Measurements from ENCODE around the gene ICE2.

Gene ICE2

DNA sequence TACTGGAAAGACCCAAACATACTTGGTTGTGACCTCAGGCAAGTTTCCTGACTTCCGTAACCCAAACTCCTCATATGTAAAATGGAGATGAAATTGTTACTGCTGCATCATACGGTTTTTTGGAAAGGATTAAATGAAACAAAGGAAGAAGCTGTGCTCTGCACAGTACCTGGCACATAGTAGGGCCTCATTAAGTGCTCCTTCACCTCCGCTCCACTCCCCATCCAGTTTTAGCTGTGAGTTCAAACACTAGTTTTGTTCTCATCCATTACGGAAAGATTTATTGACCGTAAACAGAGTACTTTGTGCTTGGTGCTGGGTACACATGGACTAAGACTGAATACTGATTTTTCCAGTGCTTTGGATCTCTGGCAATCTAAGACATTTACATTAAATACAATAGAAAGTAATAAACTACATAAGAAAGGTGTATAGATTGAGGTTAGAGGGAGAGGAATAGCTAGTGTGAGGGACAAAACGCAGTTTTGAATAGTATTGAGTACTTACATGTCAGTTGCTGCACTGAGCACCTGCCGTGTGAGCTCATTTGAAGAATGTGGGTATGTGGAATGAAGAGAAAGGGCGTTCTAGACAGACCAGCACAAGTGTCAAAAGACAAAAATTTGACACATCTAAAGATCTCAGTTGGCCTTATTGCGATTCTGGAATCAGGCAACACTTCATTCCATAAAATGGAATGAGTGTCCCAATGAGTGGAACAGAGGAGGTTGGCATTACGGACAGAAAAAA lies 594 bp upstream of the ICE2 start:
- Histone ChIP-seq H3K9me3 (ENCODE audit: severe bottlenecking) (no peaks in the 10 kb centered on the region), H3K4me3 (ENCODE audit: low read depth, low read length) (peak overlapping the region; percentile 78), H3K27ac (peak overlapping the region; percentile 92), H3K36me3 (peaks cover 22% of the 10 kb centered on the region), H3K27me3 (ENCODE audit: insufficient read depth, low read depth, severe bottlenecking) (peaks cover 3% of the 10 kb centered on the region)
- TF ChIP-seq, protein P1, sequence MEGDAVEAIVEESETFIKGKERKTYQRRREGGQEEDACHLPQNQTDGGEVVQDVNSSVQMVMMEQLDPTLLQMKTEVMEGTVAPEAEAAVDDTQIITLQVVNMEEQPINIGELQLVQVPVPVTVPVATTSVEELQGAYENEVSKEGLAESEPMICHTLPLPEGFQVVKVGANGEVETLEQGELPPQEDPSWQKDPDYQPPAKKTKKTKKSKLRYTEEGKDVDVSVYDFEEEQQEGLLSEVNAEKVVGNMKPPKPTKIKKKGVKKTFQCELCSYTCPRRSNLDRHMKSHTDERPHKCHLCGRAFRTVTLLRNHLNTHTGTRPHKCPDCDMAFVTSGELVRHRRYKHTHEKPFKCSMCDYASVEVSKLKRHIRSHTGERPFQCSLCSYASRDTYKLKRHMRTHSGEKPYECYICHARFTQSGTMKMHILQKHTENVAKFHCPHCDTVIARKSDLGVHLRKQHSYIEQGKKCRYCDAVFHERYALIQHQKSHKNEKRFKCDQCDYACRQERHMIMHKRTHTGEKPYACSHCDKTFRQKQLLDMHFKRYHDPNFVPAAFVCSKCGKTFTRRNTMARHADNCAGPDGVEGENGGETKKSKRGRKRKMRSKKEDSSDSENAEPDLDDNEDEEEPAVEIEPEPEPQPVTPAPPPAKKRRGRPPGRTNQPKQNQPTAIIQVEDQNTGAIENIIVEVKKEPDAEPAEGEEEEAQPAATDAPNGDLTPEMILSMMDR (IDR thresholded peaks at IDR 0.05; ENCODE audit: low read depth, low read length), result no peak
- no peak for DNase-seq

DNA sequence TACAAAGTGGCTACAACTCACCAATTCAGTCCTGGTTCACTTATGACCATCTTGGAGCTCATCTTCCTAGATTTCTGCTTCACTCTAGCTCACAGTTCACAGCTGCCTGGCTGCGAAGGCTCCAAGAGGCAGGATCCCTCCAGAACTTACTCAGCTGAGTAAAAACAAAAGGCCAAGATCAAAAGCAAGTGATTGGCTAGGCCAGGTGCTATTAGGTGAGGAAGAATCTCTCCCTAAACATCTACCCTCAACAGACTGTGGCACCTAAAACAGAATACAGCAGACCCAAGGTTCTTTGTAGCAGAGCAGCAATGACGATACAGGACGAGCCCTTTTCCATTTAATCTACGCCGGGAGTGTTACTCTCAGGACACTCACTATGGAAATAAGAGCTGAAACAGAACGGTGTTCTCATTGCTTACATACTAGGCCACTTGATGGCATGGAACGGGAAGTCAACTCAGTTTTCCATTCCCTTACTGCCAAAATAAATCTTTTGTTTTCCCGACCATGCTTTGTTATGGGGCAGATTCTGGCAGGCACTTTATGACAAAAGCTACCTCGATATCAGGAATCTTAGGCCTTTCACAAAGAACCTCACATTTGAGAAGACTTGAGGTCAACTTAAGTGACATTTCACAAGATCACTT lies 901 bp downstream of the ICE2 start:
- TF ChIP-seq, protein P1 (IDR thresholded peaks at IDR 0.05; ENCODE audit: low read depth, low read length), result no peak
- peak overlapping the region; percentile 78 for H3K4me3 ChIP-seq (ENCODE audit: low read depth, low read length)
- DNase-seq, result no peak
- no peaks in the 10 kb centered on the region for H3K9me3 ChIP-seq (ENCODE audit: severe bottlenecking)
- H3K27me3 ChIP-seq (ENCODE audit: insufficient read depth, low read depth, severe bottlenecking), result peaks cover 3% of the 10 kb centered on the region
- H3K27ac ChIP-seq, result peak overlapping the region; percentile 92
- peaks cover 37% of the 10 kb centered on the region for H3K36me3 ChIP-seq

DNA sequence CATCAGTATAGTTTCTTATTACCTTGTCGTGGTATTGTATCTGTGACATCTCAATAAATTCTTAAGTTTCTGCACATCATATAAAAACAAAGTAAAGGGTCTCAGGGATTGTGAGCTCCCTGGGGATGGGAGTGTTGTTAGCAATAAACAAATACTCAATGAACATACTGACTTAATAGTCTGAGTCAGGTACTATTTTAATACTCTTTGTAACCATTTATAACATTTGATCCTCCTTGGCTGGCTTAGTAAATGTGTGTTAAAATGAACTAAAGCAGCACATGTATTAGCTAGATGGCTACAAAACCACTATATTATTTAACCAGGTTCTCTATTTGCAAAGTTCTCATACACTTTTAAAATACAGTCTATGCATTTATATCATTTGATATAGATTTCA lies 1.8 kb downstream of the ICE2 start:
- no peak overlapping the region for H3K27ac ChIP-seq
- peaks cover 3% of the 10 kb centered on the region for H3K27me3 ChIP-seq (ENCODE audit: insufficient read depth, low read depth, severe bottlenecking)
- peaks cover 38% of the 10 kb centered on the region for H3K36me3 ChIP-seq

DNA sequence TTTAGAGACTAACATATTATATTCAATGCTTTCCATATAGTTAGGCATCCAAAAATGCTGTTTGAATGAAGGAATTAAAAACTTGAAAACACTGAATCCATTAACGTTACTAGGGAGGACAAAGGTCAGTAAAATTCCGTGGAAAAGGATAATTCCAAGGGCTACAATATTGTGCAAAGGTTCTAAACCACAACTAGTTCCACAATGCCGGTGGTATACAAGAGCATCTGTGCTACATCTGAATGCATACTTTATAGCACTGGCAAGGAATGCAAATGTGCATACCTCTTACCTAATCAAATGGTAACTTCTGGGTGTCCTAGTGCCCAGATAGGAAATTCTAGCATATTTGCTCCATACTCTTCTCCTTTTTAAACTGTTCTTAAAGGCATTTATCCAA lies 2.2 kb downstream of the ICE2 start:
- Histone ChIP-seq H3K9me3 (ENCODE audit: severe bottlenecking) (no peaks in the 10 kb centered on the region), H3K27me3 (ENCODE audit: insufficient read depth, low read depth, severe bottlenecking) (peaks cover 3% of the 10 kb centered on the region), H3K27ac (no peak overlapping the region), H3K4me3 (ENCODE audit: low read depth, low read length) (no peak overlapping the region), H3K36me3 (peaks cover 38% of the 10 kb centered on the region)
- TF ChIP-seq, protein P1 (IDR thresholded peaks at IDR 0.05; ENCODE audit: low read depth, low read length), result no peak
- no peak for DNase-seq

More for the DNA sequence above, 1.8 kb downstream of the ICE2 start:
- DNase-seq, result no peak
- TF ChIP-seq, protein P1 (IDR thresholded peaks at IDR 0.05; ENCODE audit: low read depth, low read length), result no peak
- no peak overlapping the region for H3K4me3 ChIP-seq (ENCODE audit: low read depth, low read length)
- H3K9me3 ChIP-seq (ENCODE audit: severe bottlenecking), result no peaks in the 10 kb centered on the region

DNA sequence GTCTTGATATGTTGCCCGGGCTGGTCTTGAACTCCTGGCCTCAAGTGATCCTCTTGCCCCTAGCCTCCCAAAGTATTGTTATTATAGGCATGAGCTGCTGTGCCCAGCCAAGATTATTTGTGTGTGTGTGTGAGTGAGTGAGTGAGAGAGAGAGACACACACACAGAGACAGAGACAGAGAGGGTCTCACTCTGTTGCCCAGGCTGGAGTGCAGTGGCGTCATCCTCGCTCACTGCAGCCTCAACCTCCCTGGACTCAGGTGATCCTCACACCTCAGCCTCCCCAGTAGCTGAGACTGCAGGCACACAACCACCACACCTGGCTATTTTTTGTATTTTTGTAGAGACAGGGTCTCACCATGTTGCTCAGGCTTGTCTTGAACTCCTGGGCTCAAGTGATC lies 5.8 kb downstream of the ICE2 start:
- TF ChIP-seq, protein P1 (IDR thresholded peaks at IDR 0.05; ENCODE audit: low read depth, low read length), result no peak
- peaks cover 2% of the 10 kb centered on the region for H3K27me3 ChIP-seq (ENCODE audit: insufficient read depth, low read depth, severe bottlenecking)
- peaks cover 45% of the 10 kb centered on the region for H3K36me3 ChIP-seq
- no peak for DNase-seq
- no peak overlapping the region for H3K27ac ChIP-seq
- no peaks in the 10 kb centered on the region for H3K9me3 ChIP-seq (ENCODE audit: severe bottlenecking)
- no peak overlapping the region for H3K4me3 ChIP-seq (ENCODE audit: low read depth, low read length)
